Right lobe of liver (tissue), 4 donors: ENCODE measurements around the gene MYO7B.

Experiments
- POLR2A ChIP-seq: fragments of 450-650 bp; IDR thresholded peaks from one replicate; pipeline ENCODE4 v1.6.1; 2017; ENCODE audit warnings: antibody characterized with exemption, mild to moderate bottlenecking
- TF ChIP-seq, protein P1 (sequence below), 4 donors: fragments of 200-600 bp in 3 of 4; fragments of 450-650 bp in 1 of 4; IDR thresholded peaks; one replicate each; pipeline versions ENCODE4 v1.5.1 to v1.8.0; 2016 to 2022; ENCODE audit warnings: antibody characterized with exemption in 4 of 4, mild to moderate bottlenecking in 2 of 4
- donor health status: DM: no; HTN: no; CAD: no.
- donor health status: DM: no; HTN: no; CAD: no.
- donor health status: DM: no; HTN: yes; CAD: no.

DNA sequence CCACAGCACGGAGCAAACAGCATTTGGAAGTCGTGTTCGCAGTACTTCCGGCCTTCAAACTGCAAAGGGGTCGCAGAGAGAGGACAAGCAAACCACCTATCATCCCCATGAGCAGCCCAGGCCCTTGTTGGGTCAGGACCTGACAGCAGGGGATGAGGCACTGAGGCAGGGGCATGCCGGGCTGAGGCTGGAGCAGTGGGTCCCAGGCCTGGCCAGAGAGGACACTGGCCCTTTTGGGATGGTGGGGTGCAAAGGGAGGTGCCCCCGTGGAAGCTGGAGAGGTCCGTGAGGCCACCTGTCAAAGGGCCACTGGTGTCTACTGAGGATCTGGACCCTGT lies 119.3 kb downstream of the MYO7B start:
- TF ChIP-seq, protein P1, sequence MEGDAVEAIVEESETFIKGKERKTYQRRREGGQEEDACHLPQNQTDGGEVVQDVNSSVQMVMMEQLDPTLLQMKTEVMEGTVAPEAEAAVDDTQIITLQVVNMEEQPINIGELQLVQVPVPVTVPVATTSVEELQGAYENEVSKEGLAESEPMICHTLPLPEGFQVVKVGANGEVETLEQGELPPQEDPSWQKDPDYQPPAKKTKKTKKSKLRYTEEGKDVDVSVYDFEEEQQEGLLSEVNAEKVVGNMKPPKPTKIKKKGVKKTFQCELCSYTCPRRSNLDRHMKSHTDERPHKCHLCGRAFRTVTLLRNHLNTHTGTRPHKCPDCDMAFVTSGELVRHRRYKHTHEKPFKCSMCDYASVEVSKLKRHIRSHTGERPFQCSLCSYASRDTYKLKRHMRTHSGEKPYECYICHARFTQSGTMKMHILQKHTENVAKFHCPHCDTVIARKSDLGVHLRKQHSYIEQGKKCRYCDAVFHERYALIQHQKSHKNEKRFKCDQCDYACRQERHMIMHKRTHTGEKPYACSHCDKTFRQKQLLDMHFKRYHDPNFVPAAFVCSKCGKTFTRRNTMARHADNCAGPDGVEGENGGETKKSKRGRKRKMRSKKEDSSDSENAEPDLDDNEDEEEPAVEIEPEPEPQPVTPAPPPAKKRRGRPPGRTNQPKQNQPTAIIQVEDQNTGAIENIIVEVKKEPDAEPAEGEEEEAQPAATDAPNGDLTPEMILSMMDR (IDR thresholded peaks at IDR 0.05): no peak
- no peak for TF ChIP-seq POLR2A
